Dermis blood vessel endothelial cell (primary cell): ENCODE results near the gene TMEM190. TPM values are rescaled to one million over a fixed set of nuclear protein-coding genes. Genes with fewer than 3 reads are reported as not detected.

Source experiments
- DNase-seq: peaks from one replicate; pipeline ENCODE4 v3.0.0; 2010
- total RNA-seq: library from RNA; depleted of rRNA; stranded (reverse); fragments of >200 nt; gene quantifications from 2 replicates; pipeline ENCODE4 v1.2.3, GENCODE V29; 2014

TMEM190 gene
- total RNA-seq, 1 donor from 2014 or later, result not detected

DNA sequence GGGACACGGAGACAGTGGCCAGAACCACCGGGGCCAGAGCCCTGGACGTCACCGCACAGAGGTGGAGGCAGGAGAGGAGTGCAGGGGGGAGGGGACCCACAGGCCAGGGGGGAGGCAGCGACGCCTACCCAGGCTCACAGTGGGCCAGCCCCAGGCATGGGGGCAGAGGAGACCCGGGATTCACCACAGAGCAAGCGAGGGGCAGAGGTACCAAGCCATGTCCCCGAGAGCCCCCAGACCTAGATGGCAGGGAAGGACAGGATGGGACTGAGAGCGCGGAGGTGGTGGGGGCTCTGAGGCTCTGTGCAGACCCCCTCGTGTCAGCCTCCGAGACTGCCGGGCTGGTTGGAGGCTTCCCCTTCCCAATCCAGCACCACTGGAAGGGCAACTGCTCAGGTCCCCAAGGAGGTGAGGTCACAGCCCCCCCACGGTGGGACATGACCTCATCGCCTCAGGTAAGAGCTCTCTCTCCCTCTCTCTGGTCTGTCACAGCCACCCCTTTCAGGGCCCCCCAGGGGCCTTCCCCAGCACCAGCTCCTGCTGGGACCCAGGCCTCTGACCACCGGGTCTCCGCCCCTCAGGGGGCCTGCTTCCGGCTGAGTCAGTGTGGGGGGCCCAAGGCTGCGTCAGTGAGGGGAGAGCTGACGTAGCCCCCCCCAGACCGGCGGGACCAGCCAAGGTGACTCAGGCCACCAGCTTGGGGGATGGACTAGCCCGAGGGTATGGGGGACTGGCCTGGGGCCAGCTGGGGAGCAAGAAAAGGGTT lies 4.1 kb upstream of the TMEM190 start:
- DNase-seq, result no peak

DNA sequence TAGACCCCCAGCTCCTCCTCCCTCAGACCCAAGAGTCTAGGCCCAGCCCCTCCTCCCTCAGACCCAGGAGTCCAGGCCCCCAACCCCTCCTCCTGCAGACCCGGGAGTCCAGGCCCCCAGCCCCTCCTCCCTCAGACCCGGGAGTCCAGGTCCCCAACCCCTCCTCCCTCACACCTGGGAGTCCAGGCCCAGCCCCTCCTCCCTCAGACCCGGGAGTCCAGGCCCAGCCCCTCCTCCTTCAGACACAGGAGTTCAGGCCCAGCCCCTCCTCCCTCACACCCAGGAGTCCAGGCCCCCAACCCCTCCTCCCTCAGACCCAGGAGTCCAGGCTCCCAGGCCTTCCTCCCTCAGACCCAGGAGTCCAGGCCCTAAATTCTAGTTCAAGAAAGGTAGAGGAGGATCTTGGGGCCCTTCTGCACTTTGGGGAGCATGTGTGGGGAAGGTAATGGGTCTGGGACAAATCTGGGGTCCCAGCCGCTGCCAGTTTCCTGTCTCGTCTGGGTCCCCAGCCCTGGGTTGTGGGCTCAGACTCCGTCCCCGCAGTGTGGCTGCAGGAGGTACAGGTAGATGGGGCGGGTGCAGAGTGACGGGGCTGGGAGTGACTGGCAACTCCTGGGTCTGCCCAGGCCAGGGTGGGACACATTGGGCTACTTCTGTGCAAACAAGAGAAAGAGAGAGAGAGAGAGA lies 3.2 kb upstream of the TMEM190 start:
- DNase-seq, result no peak

GRCh38 chr19:55373993-55374757 lies 2.5 kb upstream of the TMEM190 start:
- no peak for DNase-seq

- no peak for DNase-seq
Observed at GRCh38 chr19:55377356-55378131, 918 bp downstream of the TMEM190 start.

DNA sequence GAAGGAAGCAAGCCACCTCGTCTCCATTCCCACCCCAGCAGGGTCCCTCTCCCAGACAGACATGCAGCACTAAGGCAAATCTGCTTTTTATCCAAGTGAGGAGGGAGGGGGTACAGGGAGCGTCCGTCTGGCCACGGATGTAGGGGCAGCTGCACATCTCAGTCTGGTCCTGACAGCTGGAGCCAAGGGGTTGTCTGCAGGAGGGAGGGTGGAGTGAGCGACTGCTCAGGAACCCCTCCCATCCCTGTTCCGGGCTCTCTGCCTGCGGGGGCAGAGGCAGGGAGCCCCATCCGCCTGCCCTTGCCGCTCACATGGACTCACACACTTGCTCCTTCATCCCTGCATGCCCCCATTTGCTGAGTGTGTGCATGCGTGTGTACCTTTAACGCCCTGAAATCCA lies 2.5 kb downstream of the TMEM190 start:
- DNase-seq, result no peak

DNA sequence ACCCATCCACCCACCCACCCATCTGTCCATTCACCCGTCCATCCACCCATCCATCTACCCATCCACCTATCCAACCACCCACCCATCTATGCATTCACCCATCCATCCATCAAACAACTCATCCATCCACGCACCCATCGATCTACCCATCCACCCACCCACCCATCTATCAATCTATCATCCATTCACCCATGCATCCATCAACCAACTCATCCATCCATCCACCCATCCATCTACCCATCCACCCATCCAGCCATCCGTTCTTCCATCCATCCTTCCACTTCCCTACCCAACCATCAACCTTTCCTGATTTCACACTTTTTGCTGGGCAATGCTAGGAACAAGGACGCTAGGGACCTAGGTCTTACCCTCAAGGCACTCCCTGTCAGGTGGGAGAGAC lies 5.4 kb downstream of the TMEM190 start:
- DNase-seq, result no peak

DNA sequence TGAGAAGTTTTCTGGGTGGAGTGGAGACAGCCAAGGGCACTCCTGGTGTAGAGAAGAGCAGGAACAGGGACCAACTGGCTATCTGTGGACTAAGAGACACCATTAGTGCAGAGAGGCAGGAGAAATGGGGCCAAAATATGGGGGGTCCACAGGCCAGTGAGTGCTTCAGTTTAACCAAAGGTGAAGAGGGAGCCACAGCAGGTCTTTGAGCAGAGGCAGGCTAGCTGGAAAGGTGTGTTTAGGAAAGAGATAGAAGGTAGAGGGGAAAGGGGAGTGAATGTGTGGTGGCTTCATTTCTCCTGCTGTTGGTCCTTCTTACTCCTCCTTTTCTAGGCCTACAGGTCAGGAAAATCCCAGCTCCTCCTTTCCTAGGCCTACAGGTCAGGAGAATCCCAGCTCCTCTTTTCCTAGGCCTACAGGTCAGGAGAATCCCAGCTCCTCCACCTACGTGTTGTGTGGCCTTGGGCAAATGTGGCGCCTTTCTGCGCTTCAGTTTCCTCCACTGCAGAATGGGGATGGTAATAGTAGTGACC lies 6.0 kb downstream of the TMEM190 start:
- DNase-seq, result no peak

- DNase-seq, result peak; percentile 83
Observed at GRCh38 chr19:55383279-55384130, 6.9 kb downstream of the TMEM190 start.

DNA sequence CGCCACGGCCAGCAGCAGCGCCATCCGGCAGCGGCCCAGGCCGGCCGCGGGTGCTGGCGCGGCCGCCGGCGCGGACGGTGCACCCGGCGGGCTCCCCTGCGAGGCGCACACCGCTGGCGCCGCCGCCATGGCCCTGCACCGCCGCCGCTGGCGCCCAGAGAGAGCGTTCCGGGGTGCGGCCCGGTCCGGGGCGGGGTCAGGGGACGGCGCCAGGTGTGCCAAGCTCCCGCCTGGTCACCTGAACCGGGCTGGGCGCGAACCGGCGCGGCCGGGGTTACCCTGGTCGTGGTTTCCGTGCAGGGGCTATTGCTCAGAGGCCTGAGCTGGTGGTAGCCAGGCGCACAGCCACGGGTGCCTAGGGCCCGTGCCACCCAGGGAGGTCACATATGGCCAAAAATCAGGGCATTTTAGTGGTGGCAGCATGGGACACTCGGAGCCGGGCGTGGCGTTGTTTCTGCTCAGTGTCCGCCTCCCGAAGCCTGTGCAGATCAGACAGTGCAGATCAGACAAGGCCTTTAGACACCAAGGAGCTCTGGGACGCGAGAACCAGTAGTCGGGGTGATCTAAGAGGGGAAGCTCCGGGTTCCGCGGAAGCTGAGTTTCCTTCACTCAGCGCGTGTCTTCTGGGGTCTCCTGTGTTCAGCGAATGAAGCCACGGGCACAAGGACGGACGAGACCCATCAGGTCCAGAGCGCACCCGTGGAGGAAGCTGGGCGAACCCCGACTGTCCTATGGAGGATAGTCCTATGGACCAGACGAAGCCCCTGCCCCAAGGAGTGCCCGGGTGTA lies 7.7 kb downstream of the TMEM190 start, which contains the start of gene TMEM238:
Gene TMEM238, minus strand, starts transcription at position 162 of the 789 bp plus-strand sequence. Its CDS starts 33 bp downstream, at position 129.
- DNase-seq, result no peak

GRCh38 chr19:55384920-55385723 lies 8.5 kb downstream of the TMEM190 start:
- DNase-seq, result peak; percentile 95

DNA sequence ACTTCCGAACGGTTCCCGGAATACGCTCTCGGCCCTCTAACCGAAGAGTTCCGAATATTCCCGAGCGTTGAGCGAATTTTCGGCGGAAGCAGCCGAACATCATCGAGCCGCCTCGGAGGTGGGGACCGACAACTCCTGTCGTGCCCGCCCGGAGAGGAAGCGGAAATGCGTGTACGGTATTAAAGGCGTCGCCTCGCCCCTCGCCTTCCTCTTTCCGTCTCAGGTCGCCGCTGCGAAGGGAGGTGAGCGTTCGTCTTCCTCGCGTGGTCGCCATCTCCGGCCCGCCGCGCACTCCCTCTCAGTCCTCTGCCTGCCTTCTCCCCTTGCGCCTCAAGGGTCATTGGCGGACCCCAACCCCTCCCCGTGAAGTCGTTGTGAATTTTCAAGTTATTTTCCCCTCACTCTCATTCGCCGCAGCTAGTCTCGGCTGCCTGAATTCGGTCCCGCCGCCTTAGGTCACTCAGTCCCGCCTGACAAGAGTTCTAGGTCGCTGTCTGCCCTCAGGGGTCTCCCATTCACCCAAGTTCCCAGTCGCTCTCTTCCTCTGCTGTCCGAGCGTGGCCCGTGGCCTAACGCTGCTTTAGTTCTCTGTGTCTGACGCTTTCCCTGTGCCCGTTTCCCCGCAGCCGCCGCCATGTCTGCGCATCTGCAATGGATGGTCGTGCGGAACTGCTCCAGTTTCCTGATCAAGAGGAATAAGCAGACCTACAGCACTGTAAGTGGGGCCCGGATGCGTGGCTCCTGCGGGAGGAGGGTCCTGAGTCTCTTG lies 9.3 kb downstream of the TMEM190 start, which contains the start of gene RPL28:
Gene RPL28, plus strand, starts transcription at position 209 of the 769 bp plus-strand sequence. Its CDS starts 426 bp downstream, at position 635.
- DNase-seq, result peak; percentile 99

DNA sequence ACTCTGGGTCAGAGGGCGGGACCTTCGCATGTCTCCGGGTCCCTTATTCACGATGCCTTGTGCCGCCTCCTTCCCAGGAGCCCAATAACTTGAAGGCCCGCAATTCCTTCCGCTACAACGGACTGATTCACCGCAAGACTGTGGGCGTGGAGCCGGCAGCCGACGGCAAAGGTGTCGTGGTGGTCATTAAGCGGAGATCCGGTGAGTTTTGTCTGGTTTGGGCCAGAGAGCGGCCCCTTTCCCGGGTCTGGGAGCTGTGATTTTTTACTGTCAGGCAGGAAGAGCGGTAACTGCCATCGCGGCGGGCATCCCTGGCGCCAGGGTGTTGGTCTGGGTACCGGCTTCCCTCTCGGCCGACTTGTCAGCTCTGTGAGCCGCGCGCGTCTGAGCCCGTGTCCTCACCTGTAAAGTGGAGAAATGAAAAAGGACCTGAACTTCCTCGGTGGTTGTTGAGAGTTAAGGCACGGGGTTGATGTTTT lies 9.9 kb downstream of the TMEM190 start:
- DNase-seq, result no peak

GRCh38 chr19:55387736-55388497 lies 11.3 kb downstream of the TMEM190 start:
- no peak for DNase-seq

GRCh38 chr19:55389386-55390317 lies 13.0 kb downstream of the TMEM190 start:
- DNase-seq, result no peak

DNA sequence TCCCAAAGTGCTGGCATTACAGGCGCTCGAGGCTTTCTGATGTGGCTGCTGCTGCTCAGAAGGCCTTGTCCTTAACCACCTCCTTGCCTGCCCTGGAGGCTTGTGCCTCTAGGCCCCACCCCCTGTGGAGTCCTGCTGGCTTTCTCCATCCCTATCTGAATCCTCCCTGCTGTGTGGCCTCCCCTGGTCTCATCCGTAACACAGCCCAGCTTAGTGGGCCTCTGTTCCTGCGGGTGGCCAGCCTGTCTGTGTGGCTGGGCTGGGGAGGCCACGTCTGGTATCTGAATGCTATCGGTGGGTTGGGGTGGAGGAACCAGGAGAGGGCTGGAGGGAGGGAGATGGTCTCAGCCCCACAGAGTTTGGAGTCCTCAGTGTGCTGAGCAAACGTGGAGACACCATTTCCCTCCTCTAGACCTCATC lies 13.8 kb downstream of the TMEM190 start:
- no peak for DNase-seq

GRCh38 chr19:55391191-55391670 lies 14.6 kb downstream of the TMEM190 start:
- DNase-seq, result no peak
